Muscle layer of duodenum (tissue), 2 donors: ENCODE data around the gene CCK.
"Not testable (repeated sequence)": the region's sequence is repeated elsewhere in the genome, so short reads cannot be mapped to it uniquely, and the experiment has no call there.

Source experiments
- H3K27ac ChIP-seq: one replicate; pipeline ENCODE4 v1.7.0; 2013; ENCODE audit warnings: mild to moderate bottlenecking, low read length
- H3K27me3 ChIP-seq: one replicate; pipeline ENCODE4 v1.7.0; 2013; ENCODE audit warnings: low read depth, mild to moderate bottlenecking, control low read depth, low read length
- H3K36me3 ChIP-seq, 2 donors: one replicate each; pipeline ENCODE4 v1.7.0; 2013; ENCODE audit warnings: low read length in 2 of 2, control low read depth in 1 of 2, mild to moderate bottlenecking in 1 of 2; ENCODE audit not compliant: insufficient read depth in 2 of 2, control insufficient read depth in 1 of 2
- H3K4me1 ChIP-seq, 2 donors: one replicate each; pipeline ENCODE4 v1.7.0; 2013; ENCODE audit warnings: low read length in 2 of 2, mild to moderate bottlenecking in 2 of 2, control low read depth in 1 of 2, moderate library complexity in 1 of 2; ENCODE audit not compliant: insufficient read depth in 2 of 2, control insufficient read depth in 1 of 2
- H3K4me3 ChIP-seq, 2 donors: one replicate each; pipeline ENCODE4 v1.7.0; 2013; ENCODE audit warnings: low read length in 2 of 2, low read depth in 1 of 2, mild to moderate bottlenecking in 1 of 2
- H3K9me3 ChIP-seq, 2 donors: one replicate each; pipeline ENCODE4 v1.7.0; 2013; ENCODE audit warnings: low read length in 2 of 2, control low read depth in 1 of 2, mild to moderate bottlenecking in 1 of 2; ENCODE audit not compliant: control insufficient read depth in 1 of 2
- donor health status: healthy.

The CCK gene

GRCh38 chr3:42289026-42289425, 23.0 kb upstream of the CCK start:
- Histone ChIP-seq H3K27ac (no peak overlapping the region), H3K9me3 (no peaks in the 10 kb centered on the region), H3K4me1 (no peaks in the 10 kb centered on the region), H3K27me3 (no peaks in the 10 kb centered on the region), H3K36me3 (no peaks in the 10 kb centered on the region), H3K4me3 (no peak overlapping the region)

DNA sequence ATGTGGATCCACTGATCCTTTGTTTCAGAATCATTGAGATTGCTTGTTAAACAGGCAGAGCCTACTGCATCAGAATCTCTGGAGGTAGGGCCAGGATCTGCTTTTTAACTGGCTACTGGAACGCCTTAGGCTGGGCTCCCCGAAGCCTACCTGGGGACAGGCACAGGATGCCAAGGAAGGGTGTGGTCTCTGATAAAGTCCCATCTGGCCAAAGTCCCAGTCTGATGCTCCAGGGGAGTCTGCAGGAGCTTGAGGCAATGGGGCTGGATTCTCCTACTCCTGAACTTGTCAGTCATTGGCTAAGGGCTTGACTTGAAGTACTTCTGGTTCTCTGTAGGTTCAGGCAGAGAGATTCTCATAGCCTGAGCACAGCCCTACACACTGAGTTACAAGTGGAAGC, 22.4 kb upstream of the CCK start:
- H3K27ac ChIP-seq: no peak overlapping the region
- H3K4me1 ChIP-seq: no peaks in the 10 kb centered on the region
- H3K36me3 ChIP-seq: no peaks in the 10 kb centered on the region

GRCh38 chr3:42287423-42287822, 21.4 kb upstream of the CCK start:
- not testable (repeated sequence) for H3K4me1 ChIP-seq, H3K36me3 ChIP-seq, H3K27me3 ChIP-seq, H3K9me3 ChIP-seq, H3K4me3 ChIP-seq, H3K27ac ChIP-seq

More for the DNA sequence above, 22.4 kb upstream of the CCK start:
- no peaks in the 10 kb centered on the region for H3K9me3 ChIP-seq
- H3K4me3 ChIP-seq: no peak overlapping the region
- no peaks in the 10 kb centered on the region for H3K27me3 ChIP-seq

DNA sequence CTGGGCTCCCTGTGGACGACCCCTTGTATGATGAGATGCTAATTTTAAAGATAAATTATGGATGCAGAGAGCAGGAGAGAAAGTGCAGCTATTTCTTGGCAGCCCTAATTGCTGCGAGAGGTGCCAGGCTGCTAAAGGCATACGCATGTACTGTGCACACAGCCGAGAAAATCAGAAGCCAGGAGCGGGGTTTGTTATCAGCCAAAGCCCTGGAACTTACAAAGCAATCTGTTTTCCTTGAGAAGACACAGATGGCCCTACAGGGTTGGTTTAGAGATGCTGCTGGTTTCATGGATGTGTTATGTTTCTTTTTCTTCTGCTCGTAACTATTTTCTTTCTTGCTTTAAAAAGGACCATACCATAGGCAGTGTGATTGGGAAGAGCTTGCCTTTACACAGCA, 11.7 kb upstream of the CCK start:
- H3K4me1 ChIP-seq: peaks cover 0 to 4% of the 10 kb centered on the region in 2 donors

GRCh38 chr3:42276141-42277132, 10.5 kb upstream of the CCK start:
- H3K27ac ChIP-seq: no peak overlapping the region
- no peak overlapping the region for H3K4me3 ChIP-seq
- H3K4me1 ChIP-seq: peaks cover 0 to 4% of the 10 kb centered on the region in 2 donors
- H3K9me3 ChIP-seq: peaks cover 0 to 12% of the 10 kb centered on the region in 2 donors
- H3K27me3 ChIP-seq: no peaks in the 10 kb centered on the region
- H3K36me3 ChIP-seq: no peaks in the 10 kb centered on the region

More for the DNA sequence above, 11.7 kb upstream of the CCK start:
- Histone ChIP-seq H3K9me3 (peaks cover 0 to 8% of the 10 kb centered on the region in 2 donors), H3K4me3 (no peak overlapping the region), H3K27me3 (no peaks in the 10 kb centered on the region), H3K27ac (no peak overlapping the region), H3K36me3 (no peaks in the 10 kb centered on the region)

DNA sequence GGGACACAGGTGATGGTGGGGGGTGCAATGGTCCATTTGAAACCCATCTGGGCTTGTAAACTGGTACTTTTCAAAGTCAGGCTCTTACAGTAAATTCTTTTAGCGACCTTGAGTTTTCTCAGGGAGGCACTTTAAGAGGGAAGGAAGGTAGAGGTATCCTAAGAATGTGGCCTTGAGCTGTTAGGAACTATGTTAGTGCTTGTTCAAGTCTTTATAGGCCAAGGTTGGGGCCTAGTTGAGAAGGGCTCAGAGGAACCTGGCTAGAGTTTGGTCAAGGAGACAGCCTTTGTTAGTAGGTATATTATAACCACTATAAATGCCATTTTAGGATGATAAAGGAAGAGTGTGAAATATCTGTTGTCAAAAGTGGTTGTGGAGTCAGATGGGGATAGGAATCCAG, 9.2 kb upstream of the CCK start:
- Histone ChIP-seq H3K27ac (no peak overlapping the region), H3K27me3 (peaks cover 3% of the 10 kb centered on the region), H3K36me3 (no peaks in the 10 kb centered on the region), H3K9me3 (peaks cover 0 to 10% of the 10 kb centered on the region in 2 donors), H3K4me3 (no peak overlapping the region), H3K4me1 (peaks cover 0 to 4% of the 10 kb centered on the region in 2 donors)

- H3K27ac ChIP-seq: no peak overlapping the region
- peaks cover 0 to 4% of the 10 kb centered on the region in 2 donors for H3K4me1 ChIP-seq
- H3K4me3 ChIP-seq: no peak overlapping the region
- peaks cover 3% of the 10 kb centered on the region for H3K27me3 ChIP-seq
- no peaks in the 10 kb centered on the region for H3K36me3 ChIP-seq
- peaks cover 0 to 4% of the 10 kb centered on the region in 2 donors for H3K9me3 ChIP-seq
Measured at GRCh38 chr3:42274266-42274665, 8.3 kb upstream of the CCK start.

GRCh38 chr3:42273361-42273760, 7.4 kb upstream of the CCK start:
- Histone ChIP-seq H3K9me3 (peaks cover 0 to 4% of the 10 kb centered on the region in 2 donors), H3K27ac (no peak overlapping the region), H3K27me3 (peaks cover 3% of the 10 kb centered on the region), H3K36me3 (no peaks in the 10 kb centered on the region), H3K4me1 (peaks cover 0 to 4% of the 10 kb centered on the region in 2 donors), H3K4me3 (no peak overlapping the region)

GRCh38 chr3:42271786-42272185, 5.8 kb upstream of the CCK start:
- Histone ChIP-seq H3K9me3 (peaks cover 0 to 4% of the 10 kb centered on the region in 2 donors), H3K27ac (no peak overlapping the region), H3K4me3 (no peak overlapping the region), H3K36me3 (no peaks in the 10 kb centered on the region), H3K27me3 (peaks cover 3% of the 10 kb centered on the region), H3K4me1 (no peaks in the 10 kb centered on the region)

GRCh38 chr3:42270561-42270960, 4.6 kb upstream of the CCK start:
- peaks cover 0 to 5% of the 10 kb centered on the region in 2 donors for H3K4me1 ChIP-seq
- peaks cover 7% of the 10 kb centered on the region for H3K27me3 ChIP-seq

GRCh38 chr3:42269647-42270046, 3.7 kb upstream of the CCK start:
- Histone ChIP-seq H3K4me1 (peaks cover 0 to 14% of the 10 kb centered on the region in 2 donors), H3K27me3 (peaks cover 16% of the 10 kb centered on the region), H3K9me3 (peaks cover 0 to 4% of the 10 kb centered on the region in 2 donors), H3K27ac (no peak overlapping the region), H3K4me3 (no peak overlapping the region), H3K36me3 (no peaks in the 10 kb centered on the region)

More at GRCh38 chr3:42270561-42270960, 4.6 kb upstream of the CCK start:
- no peak overlapping the region for H3K4me3 ChIP-seq
- no peak overlapping the region for H3K27ac ChIP-seq
- H3K9me3 ChIP-seq: peaks cover 0 to 4% of the 10 kb centered on the region in 2 donors
- no peaks in the 10 kb centered on the region for H3K36me3 ChIP-seq
